Fibroblast of the aortic adventitia (primary cell): ENCODE measurements around the gene PROM2. TPM values are rescaled to one million over a fixed set of nuclear protein-coding genes. Genes with fewer than 3 reads are reported as not detected.

Experiments
- DNase-seq: peaks from one replicate; pipeline ENCODE4 v3.0.0-alpha.2; 2010; ENCODE audit warnings: low read depth
- H3K4me3 ChIP-seq: 2 replicates; pipeline ENCODE4 v1.5.1; 2011; ENCODE audit warnings: low read depth, mild to moderate bottlenecking, control low read depth, low read length, moderate library complexity
- total RNA-seq: library from RNA; depleted of rRNA; stranded (reverse); fragments of >200 nt; gene quantifications from 2 replicates; pipeline ENCODE4 v1.2.3, GENCODE V29; 2012; ENCODE audit warnings: low replicate concordance
- TF ChIP-seq, protein P1 (sequence below): IDR thresholded peaks from 2 replicates; pipeline ENCODE4 v1.5.1; 2011; ENCODE audit warnings: mild to moderate bottlenecking, low read length, control low read depth, inconsistent platforms; ENCODE audit not compliant: insufficient read depth

Gene PROM2
- total RNA-seq, 1 donor = 0.18 TPM

DNA sequence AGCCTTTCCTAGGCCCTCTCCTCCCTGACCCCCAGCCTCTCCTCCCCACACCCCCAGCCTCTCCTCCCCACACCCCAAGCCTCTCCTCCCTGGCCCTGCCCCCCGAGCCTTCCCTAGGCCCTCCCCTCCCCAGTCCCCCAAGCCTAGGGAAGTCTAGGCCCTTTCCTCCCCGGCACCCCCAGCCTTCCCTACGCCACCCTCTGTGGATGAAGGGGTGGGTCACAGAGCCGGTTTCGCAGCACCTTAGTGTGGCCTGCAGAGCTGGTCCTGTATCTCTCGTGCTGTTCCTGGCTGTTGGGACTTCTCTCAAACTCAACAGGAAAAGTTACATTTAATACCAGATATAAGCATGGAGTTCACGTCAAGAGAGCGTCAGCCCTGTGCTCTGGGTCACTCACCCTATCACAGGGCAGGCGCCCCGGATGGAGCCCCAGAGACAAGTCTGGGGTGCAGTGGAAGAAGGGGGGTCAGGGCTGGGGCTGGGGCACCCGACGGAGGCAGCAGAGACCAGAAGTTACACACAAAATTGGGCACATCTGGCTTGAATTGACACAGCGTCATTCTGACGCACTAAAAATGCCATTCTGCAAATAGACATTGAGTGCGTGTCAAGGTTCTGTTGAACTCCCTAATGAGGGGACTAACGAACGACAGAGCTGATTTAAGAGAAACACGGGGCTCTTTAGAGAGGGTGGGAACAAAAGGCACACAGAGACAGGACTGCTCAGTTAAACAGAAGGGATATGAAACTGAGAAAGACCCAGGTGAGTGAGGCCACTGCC, 46.9 kb downstream of the PROM2 start:
- DNase-seq = no peak
- TF ChIP-seq, protein P1, sequence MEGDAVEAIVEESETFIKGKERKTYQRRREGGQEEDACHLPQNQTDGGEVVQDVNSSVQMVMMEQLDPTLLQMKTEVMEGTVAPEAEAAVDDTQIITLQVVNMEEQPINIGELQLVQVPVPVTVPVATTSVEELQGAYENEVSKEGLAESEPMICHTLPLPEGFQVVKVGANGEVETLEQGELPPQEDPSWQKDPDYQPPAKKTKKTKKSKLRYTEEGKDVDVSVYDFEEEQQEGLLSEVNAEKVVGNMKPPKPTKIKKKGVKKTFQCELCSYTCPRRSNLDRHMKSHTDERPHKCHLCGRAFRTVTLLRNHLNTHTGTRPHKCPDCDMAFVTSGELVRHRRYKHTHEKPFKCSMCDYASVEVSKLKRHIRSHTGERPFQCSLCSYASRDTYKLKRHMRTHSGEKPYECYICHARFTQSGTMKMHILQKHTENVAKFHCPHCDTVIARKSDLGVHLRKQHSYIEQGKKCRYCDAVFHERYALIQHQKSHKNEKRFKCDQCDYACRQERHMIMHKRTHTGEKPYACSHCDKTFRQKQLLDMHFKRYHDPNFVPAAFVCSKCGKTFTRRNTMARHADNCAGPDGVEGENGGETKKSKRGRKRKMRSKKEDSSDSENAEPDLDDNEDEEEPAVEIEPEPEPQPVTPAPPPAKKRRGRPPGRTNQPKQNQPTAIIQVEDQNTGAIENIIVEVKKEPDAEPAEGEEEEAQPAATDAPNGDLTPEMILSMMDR = no peak
- no peak overlapping the region for H3K4me3 ChIP-seq

- no peak for DNase-seq
- TF ChIP-seq, protein P1 = peak; percentile 43
- H3K4me3 ChIP-seq = no peak overlapping the region
These were observed 49.3 kb downstream of the PROM2 start for GRCh38 chr2:95323347-95324155.

GRCh38 chr2:95325026-95325425, 50.8 kb downstream of the PROM2 start:
- H3K4me3 ChIP-seq = no peak overlapping the region

GRCh38 chr2:95325590-95326432, 51.6 kb downstream of the PROM2 start:
- TF ChIP-seq, protein P1 = no peak
- DNase-seq = no peak
- no peak overlapping the region for H3K4me3 ChIP-seq

More at GRCh38 chr2:95325026-95325425, 50.8 kb downstream of the PROM2 start:
- no peak for DNase-seq
- TF ChIP-seq, protein P1 = no peak

- DNase-seq = no peak
- TF ChIP-seq, protein P1 = no peak
- H3K4me3 ChIP-seq = no peak overlapping the region
These were observed 52.3 kb downstream of the PROM2 start for GRCh38 chr2:95326433-95327140.

GRCh38 chr2:95327861-95328260, 53.6 kb downstream of the PROM2 start:
- no peak overlapping the region for H3K4me3 ChIP-seq
- DNase-seq = no peak
- TF ChIP-seq, protein P1 = no peak
